Mucosa of descending colon (tissue), 3 donors: ENCODE data around the gene TOX3. TPM values are rescaled to one million over a fixed set of nuclear protein-coding genes. Genes with fewer than 3 reads are reported as not detected.

ENCODE experiments used
- ATAC-seq: fragments of 200-7000 bp; cut with Tn5 transposase; one replicate; pipeline ENCODE4 v1.9.1; 2020; ENCODE audit warnings: mild to moderate bottlenecking, moderate library complexity
- DNase-seq, 3 donors: peaks; one replicate each; pipeline ENCODE4 v3.0.0-alpha.2; 2020
- H3K36me3 ChIP-seq: fragments of 200-600 bp; one replicate; pipeline ENCODE4 v1.8.0; 2021; ENCODE audit warnings: low read depth, mild to moderate bottlenecking
- H3K4me1 ChIP-seq: fragments of 200-600 bp; one replicate; pipeline ENCODE4 v1.8.0; 2021; ENCODE audit warnings: low read depth, mild to moderate bottlenecking
- H3K4me3 ChIP-seq: fragments of 200-600 bp; one replicate; pipeline ENCODE4 v1.8.0; 2021; ENCODE audit warnings: mild to moderate bottlenecking
- H3K9me3 ChIP-seq: fragments of 200-600 bp; one replicate; pipeline ENCODE4 v1.8.0; 2021; ENCODE audit warnings: mild to moderate bottlenecking
- intact Hi-C, 2 donors: fragments of 100-400 bp; cut with DNase I in 1 of 2; cut with micrococcal nuclease in 1 of 2; formaldehyde crosslinking; loops; one replicate each; pipeline versions ENCODE4 v1.11.0 to v1.11.1; 2022; cut with DNase I, micrococcal nuclease
- total RNA-seq, 3 donors: library from RNA; stranded (reverse); fragmentation: NEBNext Ultra II Directional in 2 of 3; extraction: Animal tissue kit (Norgen Biotek cat#: 25700) in 2 of 3; gene quantifications; one replicate each; pipeline versions ENCODE4 v1.2.1 to v1.2.4, GENCODE V29; 2021 to 2023
- TF ChIP-seq, protein P1 (sequence below): fragments of 200-600 bp; IDR thresholded peaks from one replicate; pipeline ENCODE4 v1.8.0; 2022; ENCODE audit warnings: antibody characterized with exemption, mild to moderate bottlenecking
- donor health status: DM: no; HTN: no; CAD: no; lungs with moderate emphysema.
- donor health status: DM: no; HTN: no; CAD: no.
- donor health status: DM: no; HTN: yes; CAD: no.

The TOX3 gene
- total RNA-seq, 3 donors from 2014 or later, result 16.0 to 47.6 (median 42.3) TPM

DNA sequence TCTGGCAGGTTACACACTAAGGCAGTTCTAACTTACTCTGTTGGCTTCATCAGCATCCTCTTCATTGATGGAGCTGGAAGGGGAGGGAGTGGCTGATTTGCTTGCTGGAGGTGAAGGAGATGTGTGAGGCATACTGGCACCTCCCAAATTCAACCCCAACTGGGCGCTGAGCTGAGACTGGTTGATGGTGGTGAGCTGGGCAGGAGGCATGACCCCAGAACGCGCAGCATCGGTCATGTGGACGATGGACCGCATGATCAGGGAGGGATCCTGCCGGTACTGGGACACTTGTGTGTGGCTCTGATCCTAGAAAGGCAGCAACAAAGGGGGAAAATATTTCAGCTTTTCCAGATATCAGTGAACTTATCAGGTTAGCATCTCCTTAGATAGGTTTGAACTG is 96.7 kb downstream of the TOX3 start:
- TF ChIP-seq, protein P1, sequence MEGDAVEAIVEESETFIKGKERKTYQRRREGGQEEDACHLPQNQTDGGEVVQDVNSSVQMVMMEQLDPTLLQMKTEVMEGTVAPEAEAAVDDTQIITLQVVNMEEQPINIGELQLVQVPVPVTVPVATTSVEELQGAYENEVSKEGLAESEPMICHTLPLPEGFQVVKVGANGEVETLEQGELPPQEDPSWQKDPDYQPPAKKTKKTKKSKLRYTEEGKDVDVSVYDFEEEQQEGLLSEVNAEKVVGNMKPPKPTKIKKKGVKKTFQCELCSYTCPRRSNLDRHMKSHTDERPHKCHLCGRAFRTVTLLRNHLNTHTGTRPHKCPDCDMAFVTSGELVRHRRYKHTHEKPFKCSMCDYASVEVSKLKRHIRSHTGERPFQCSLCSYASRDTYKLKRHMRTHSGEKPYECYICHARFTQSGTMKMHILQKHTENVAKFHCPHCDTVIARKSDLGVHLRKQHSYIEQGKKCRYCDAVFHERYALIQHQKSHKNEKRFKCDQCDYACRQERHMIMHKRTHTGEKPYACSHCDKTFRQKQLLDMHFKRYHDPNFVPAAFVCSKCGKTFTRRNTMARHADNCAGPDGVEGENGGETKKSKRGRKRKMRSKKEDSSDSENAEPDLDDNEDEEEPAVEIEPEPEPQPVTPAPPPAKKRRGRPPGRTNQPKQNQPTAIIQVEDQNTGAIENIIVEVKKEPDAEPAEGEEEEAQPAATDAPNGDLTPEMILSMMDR, result no peak
- intact Hi-C loops, result no loop called here
- H3K4me3 ChIP-seq, result no peak overlapping the region
- H3K9me3 ChIP-seq, result no peaks in the 10 kb centered on the region
- no peaks in the 10 kb centered on the region for H3K36me3 ChIP-seq
- ATAC-seq, result no peak
- peaks cover 7% of the 10 kb centered on the region for H3K4me1 ChIP-seq
- DNase-seq, result no peak

DNA sequence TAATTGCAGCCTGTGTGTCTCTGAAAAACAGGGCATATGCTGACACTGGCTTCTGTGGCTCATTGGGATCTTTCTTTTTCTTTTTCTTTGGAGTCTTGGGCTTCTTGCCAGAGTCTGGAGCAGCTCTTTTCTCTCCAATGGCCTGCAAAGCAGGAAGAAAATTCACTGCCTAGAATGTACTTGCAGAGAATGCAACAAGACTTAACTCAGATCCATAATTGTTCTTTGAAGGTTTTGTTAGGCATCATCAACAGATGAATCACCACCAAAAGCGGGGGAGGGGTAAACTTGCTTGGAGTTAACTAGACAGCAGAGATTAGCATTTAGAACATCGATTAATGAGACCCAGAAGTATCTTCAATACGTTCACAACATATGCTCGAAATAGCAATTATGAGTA is 100.9 kb downstream of the TOX3 start:
- peak in 1 of 3 donors; percentile 33 for DNase-seq
- Histone ChIP-seq H3K36me3 (no peaks in the 10 kb centered on the region), H3K9me3 (no peaks in the 10 kb centered on the region), H3K4me3 (no peak overlapping the region), H3K4me1 (no peaks in the 10 kb centered on the region)
- ATAC-seq, result no peak
- TF ChIP-seq, protein P1, result no peak
- intact Hi-C loops, result no loop called here

DNA sequence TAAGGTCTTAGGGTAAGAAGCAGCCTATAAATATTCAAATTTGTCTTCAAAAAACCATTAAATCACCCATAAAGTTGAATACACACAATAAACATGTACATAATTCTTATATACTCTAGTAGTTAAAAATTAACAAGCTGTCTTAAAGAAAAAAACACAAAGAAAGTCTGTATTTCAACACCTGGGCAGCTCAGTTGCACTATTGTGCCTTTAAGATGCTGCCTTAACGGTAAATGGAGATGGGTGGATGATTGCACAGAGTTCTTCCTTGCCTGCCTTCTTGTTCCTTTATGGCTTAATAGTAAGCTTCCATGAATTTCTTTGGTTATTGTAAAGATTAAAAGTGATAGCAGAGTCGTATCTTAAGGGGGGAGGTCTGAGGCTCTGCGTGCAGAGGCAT is 105.1 kb downstream of the TOX3 start:
- intact Hi-C loops, result no loop called here
- peak; percentile 70 for ATAC-seq
- Histone ChIP-seq H3K36me3 (no peaks in the 10 kb centered on the region), H3K4me3 (no peak overlapping the region), H3K4me1 (no peaks in the 10 kb centered on the region), H3K9me3 (no peaks in the 10 kb centered on the region)
- TF ChIP-seq, protein P1, result no peak
- no peak for DNase-seq

DNA sequence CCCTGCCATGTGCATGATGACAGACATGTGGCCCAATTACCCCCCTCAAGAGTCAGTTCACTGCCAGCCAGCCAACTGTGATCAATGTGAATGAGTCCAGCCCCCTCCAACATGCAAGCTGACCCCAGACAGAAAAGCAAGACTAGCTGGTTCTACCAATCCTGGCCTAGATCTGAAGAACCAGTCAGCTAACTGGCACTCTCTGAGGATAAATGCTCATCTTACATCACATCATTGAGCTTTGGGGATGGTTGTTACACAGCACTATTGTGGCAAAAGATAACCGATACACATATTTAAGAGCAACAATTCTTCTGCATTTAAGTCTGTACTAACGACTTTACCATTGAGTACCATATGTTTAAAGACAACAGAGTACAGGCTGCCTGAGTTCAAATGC is 106.7 kb downstream of the TOX3 start:
- Histone ChIP-seq H3K9me3 (no peaks in the 10 kb centered on the region), H3K36me3 (no peaks in the 10 kb centered on the region), H3K4me3 (no peak overlapping the region), H3K4me1 (no peaks in the 10 kb centered on the region)
- TF ChIP-seq, protein P1, result no peak
- DNase-seq, result no peak
- intact Hi-C loops, result no loop called here
- ATAC-seq, result no peak

DNA sequence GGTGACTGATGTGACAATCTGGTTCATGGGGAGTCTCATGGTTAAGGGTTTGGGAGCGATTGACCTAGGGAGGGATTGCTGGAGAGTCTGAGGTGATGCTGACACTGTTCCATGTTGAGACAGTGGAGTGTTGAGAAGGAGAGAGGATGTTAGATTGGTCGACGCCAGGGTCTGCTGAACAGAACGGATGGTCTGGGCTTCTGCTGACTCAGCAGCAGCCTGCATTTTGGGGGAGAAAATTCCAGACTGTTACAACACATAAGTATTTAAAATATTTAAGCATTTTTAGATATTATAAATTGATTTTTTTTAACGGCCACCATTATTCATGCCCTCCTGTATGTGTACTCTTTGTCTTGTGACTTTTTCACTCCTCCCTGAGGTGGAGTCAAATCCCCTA is 107.2 kb downstream of the TOX3 start:
- TF ChIP-seq, protein P1, result no peak
- H3K4me1 ChIP-seq, result no peaks in the 10 kb centered on the region
- no peaks in the 10 kb centered on the region for H3K36me3 ChIP-seq
- DNase-seq (no peak), ATAC-seq (no peak)
- H3K4me3 ChIP-seq, result no peak overlapping the region
- intact Hi-C loops, result no loop called here
- H3K9me3 ChIP-seq, result no peaks in the 10 kb centered on the region

- intact Hi-C loops, result no loop called here
- no peak overlapping the region for H3K4me3 ChIP-seq
- TF ChIP-seq, protein P1, result no peak
- DNase-seq (no peak), ATAC-seq (no peak)
- H3K4me1 ChIP-seq, result no peaks in the 10 kb centered on the region
- no peaks in the 10 kb centered on the region for H3K36me3 ChIP-seq
- no peaks in the 10 kb centered on the region for H3K9me3 ChIP-seq
Observed at GRCh38 chr16:52439171-52439701, 107.7 kb downstream of the TOX3 start.
